Tibial nerve (tissue), 3 donors: ENCODE data around the gene CCP110.

Experiments used
- POLR2A ChIP-seq, 2 donors: fragments of 450-650 bp; IDR thresholded peaks; one replicate each; pipeline ENCODE4 v1.6.1; 2017; ENCODE audit warnings: antibody characterized with exemption in 2 of 2, mild to moderate bottlenecking in 2 of 2, moderate library complexity in 2 of 2
- TF ChIP-seq, protein P1 (sequence below), 5 experiments: fragments of 200-600 bp in 3 of 5; fragments of 450-650 bp in 2 of 5; sonication (generic) in 3 of 5; IDR thresholded peaks; one replicate each; pipeline ENCODE4 v1.5.1; 2016 to 2019; ENCODE audit warnings: antibody characterized with exemption in 5 of 5, mild to moderate bottlenecking in 3 of 5, moderate library complexity in 2 of 5

DNA sequence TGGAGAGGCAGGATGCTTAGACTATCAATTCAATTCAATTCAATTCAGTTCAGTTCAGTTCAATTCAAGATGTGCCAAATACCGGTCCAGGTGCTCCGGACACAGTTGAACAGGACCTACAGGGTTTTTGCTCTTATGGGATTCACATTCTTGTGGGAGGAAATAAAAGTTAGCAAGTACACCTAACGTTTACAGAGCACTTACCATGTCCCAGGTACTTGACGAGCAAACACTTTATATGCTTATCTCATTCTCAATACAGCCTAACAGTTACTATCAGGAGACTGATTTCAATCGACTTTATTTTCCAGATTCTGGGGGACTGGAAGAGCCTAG lies 1.4 kb upstream of the CCP110 start:
- no peak for TF ChIP-seq POLR2A (IDR thresholded peaks at IDR 0.05)
- TF ChIP-seq, protein P1, sequence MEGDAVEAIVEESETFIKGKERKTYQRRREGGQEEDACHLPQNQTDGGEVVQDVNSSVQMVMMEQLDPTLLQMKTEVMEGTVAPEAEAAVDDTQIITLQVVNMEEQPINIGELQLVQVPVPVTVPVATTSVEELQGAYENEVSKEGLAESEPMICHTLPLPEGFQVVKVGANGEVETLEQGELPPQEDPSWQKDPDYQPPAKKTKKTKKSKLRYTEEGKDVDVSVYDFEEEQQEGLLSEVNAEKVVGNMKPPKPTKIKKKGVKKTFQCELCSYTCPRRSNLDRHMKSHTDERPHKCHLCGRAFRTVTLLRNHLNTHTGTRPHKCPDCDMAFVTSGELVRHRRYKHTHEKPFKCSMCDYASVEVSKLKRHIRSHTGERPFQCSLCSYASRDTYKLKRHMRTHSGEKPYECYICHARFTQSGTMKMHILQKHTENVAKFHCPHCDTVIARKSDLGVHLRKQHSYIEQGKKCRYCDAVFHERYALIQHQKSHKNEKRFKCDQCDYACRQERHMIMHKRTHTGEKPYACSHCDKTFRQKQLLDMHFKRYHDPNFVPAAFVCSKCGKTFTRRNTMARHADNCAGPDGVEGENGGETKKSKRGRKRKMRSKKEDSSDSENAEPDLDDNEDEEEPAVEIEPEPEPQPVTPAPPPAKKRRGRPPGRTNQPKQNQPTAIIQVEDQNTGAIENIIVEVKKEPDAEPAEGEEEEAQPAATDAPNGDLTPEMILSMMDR (IDR thresholded peaks at IDR 0.05): no peak
